Pons (tissue), 1 donor: ENCODE results near the gene ITK.

Experiments
- DNase-seq: peaks from one replicate; pipeline ENCODE4 v3.0.0-alpha.2; 2016; ENCODE audit warnings: low spot score

The ITK gene

DNA sequence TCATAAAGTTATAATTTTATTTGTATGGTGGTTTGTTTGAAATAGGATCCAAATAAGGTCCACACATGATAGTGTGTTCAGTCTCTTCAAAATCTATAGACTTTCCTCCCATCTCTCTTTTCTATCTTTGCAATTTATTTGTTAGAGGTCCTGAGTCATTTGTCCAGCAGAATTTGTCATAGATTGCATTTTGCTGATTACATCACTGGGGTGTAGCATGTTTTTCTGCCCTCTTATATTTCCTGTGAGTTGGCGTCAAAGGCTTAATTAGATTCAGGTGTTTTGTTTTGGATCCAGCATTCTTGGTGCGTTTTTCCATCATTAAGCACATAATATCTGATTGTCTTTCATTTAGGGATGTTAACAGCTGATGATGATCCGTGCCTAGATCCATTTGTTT lies 100.3 kb downstream of the ITK start:
- no peak for DNase-seq

DNA sequence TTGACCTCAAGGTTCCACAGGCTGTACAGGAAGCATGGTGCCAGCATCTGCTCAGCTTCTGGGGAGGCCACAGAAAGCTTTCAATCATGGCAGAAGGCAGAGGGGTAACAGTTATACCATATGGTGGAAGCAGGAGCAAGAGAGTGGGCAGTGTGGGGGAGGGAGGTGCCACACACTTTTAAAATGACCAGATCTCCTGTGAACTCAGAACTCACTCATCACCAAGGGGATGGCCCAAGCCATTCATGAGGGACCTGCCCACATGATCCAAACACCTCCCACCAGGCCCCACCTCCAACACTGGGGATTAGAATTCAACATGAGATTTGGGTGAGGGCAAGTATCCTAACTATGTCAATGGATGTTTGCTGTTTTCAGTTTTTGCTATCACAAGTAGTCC lies 101.5 kb downstream of the ITK start:
- no peak for DNase-seq

DNA sequence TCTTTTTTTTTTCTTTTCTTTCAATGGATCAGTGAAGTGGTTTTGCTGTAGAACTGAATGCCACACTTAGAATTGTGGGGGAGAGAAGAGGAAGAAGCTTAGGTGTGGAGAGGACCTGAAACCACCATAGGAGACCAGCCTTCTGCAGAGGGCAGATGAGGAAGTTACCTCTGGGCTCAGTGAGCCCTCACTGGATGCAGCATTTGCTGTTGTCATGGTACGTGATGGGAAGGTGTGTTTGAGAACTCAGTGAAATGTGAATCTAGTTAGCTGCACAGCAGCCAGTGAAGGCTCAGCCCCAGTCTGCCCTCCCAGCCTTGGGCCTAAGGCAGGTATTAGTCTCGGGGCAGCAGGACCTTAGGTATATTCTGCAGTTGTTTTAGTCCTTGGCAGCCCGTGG lies 102.8 kb downstream of the ITK start:
- no peak for DNase-seq

DNA sequence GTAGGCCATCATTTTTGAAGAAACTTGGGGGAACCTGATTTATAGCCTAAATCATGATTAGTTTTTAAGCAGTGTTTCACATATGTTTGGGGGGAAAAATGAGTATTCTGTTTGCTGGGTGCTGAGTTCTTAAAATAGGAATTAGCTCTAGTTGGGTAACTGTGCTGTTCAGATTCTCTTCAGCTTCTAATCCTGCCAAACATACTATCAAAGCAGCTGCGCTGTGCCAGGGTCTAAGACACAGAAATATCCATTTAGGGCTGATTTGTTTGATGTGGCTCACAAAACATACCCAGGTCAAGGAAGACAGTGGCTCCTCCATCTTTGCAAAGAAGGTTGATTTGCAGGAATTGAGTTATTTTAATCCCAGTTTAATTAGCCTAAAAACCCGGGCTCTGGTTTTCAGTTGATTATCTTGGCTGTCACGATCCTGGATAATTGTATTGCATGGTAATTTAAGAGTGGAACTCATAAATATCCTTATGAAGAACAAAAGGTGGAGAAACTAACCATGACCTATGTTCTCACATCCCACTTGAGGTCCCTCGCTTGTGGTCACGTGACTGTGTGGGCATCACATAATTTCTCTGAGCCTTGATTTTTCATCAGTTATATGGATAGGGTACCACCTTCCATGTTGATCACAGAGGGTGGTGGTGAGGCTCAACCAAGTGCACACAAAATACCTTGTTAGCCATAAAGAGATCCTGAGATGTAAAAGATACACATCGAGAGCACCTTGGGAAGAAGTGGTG lies 104.0 kb downstream of the ITK start:
- no peak for DNase-seq

DNA sequence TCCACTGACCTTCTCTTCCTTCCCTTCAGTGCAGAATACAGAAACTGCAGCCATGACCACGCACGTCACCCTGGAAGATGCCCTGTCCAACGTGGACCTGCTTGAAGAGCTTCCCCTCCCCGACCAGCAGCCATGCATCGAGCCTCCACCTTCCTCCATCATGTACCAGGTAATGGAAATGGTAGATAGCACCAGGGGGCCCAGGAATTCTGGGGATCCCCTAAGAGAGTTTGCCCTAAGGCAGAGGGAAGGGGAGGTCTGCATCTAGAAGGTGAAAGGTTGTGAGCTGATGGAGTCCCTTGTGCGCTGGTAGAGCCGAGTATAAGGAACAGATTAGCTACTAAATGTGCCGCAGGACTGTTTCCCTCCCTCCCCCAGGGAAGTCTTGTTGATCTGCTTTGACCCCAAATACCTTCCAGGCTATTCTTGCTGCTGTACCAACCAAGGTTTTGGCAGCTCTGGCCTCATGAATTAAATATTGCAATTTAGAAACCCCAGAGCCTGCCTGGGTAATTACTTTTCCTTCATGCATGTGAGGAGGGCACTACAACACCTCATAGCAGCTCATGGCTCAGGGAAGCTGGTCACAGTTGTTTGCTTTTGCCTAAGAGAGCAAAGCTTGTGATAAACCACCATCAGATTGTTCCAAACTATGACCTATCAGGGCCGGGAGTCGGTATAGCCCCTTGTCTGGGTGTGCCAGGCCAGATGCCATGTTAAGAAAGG lies 104.8 kb downstream of the ITK start:
- no peak for DNase-seq

DNA sequence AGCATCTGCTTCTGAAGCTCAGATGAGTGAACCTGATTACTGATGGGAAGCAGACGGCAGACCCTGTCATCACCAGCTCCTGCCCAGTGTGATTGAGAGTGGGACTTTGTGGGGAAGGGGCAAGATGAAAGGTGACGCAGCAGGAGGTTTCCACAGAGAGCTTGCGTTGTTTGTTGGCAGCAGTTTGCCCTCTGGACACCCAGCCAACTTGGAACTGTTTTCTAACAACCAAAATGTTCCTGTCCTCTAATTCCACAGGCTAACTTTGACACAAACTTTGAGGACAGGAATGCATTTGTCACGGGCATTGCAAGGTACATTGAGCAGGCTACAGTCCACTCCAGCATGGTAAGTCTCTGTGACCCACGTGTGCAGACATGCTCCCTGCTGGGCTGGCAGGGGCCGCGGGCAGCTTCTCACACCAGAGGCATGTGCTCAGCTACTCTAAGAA lies 106.1 kb downstream of the ITK start:
- no peak for DNase-seq

DNA sequence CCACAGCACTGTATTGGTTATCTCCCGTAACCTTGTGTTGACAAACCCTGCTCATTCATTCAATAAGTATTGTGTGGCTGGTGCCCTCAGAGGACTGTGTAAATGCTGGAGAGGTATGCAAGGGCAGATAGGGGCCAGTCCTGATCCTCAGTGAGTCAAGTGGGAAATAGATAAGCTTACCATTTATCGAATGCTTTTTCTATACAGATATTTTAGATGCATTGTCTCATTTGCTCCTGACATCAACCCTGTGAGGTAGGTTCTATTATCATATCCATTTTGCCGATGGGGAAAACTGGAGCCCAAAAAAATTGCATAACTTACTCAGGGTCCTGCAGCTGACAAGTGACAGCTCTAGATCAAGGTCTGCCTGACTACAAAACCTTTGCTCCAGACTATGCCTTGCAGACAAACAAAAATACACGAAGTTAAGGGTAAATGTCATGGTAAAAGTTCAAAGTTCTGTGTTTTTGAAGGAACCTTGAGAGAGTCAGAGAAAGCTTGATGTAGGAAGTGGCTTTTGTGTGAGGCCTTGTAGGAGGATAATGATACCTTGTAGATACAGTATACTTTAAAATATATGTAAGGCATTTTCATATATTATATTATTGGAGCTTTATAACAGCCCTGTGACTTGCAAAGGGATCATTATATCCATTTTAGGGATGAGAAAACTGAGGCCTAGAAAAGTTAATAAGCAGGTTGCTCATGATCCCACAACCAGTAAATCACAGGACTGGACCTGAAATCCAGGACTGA lies 107.9 kb downstream of the ITK start:
- no peak for DNase-seq

DNA sequence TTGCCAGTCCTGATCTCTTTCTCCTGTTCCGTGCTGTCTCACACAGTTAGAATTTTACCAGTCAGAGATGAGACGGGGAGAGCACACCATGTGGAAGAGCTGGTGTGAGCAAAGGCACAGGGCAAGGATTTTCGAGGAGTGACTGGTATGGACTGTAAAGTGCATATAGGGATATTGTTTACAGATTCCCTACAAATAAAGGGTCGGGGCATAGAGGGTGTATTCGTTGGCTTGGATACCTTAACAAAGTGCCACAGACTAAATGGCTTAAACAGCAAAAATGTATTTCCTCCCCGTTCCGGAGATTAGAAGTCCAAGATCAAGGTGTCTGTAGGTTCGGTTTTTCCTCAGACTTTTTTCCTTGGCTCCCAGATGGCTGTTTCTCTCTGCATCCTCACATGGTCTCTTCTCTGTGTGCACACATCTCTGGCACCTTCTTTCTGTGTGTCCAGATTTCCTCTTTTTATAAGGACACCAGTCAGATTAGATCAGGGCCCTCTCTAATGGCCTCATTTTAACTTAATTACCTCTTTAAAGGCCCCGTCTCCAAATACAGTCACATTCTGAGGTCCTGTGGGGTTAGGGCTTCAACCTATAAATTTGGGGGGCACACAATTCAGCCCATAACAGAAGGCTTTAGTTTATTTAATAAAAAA lies 108.7 kb downstream of the ITK start:
- no peak for DNase-seq

DNA sequence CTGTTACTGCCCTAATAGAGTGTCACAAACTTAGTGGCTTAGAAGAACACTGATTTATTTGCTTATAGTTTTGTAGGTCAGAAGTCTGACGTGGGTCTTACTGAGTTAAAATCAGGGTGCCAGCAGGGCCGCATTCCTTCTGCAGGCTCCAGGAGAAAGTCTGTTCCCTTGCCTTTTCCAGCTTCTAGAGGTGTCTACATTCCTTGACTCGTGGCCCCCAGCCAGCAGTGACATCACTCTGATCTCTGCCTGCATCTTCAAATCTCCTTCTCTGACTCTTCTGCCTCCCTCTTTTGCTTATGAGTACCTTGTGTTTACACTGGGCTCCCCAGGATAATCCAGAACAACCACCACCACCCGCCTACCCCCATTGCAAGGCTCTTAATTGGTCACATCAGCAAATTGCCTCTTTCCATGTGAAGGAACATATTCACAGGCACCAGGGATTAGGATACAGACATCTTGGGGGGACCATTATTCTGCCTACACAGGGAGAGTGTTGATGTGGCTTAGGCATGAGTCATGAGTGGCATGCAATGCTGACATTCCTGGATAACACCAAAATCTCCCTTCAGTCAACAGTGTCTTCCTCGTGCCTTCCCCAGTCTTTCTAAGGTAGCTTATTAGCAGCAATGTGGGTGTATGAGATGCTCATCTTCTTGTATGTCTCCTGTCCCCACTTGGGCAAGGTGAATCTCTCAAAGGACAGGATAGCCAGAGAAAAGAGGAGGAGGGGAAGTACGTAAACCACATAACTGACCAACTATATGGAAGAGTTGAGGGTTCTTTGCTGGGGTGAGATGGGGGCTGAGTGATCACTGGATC lies 109.7 kb downstream of the ITK start:
- DNase-seq, result no peak

DNA sequence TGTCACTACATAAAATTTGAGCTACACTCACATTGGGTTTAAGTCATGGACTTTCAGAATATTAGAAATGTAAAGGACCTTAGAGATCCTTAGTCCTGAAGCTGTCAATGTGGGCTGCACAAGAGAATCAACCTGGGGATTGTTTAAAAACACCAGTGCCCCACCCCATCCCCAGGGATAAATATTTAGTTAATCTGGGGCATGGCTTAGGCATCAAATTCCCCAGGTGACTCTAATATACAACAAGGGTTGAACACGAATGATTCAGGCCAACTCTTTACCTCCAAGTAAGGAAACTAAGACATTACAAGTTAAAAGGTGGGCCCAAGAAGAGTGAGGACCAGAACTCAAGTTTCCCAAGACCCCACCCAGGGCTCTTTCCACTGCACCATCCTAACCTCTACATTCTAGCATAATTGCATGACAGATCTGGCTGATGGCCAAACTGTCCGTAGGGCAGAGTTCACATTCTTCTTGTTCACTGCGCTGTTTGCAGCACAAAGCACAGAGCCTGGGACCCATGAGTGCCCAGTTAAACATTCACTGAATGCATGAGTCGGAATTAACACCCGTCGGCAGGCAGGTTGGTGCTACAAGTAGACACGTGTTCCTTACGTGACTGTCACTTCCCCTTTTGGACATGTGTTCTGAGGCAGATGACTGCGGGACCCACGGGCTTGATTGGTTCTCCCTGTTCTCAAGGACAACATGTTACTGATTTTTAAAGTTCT lies 110.5 kb downstream of the ITK start:
- no peak for DNase-seq

DNA sequence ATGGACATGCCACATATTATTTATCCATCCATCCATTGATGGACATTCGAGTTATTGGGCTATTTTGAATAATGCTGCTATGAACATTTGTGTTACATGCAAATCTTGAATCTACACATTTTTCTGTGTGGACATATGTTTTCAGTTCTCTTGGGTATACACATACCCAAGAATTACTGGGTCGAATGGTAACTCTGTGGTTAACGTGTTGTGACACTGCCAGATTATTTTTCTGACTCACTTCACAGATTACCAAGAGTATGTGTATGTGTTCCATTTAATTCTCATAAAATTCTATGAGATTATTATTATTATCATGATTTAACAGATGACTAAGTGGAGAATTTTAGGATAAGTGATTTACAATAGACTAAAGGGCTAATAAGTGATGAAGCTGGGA lies 112.0 kb downstream of the ITK start:
- DNase-seq, result no peak

DNA sequence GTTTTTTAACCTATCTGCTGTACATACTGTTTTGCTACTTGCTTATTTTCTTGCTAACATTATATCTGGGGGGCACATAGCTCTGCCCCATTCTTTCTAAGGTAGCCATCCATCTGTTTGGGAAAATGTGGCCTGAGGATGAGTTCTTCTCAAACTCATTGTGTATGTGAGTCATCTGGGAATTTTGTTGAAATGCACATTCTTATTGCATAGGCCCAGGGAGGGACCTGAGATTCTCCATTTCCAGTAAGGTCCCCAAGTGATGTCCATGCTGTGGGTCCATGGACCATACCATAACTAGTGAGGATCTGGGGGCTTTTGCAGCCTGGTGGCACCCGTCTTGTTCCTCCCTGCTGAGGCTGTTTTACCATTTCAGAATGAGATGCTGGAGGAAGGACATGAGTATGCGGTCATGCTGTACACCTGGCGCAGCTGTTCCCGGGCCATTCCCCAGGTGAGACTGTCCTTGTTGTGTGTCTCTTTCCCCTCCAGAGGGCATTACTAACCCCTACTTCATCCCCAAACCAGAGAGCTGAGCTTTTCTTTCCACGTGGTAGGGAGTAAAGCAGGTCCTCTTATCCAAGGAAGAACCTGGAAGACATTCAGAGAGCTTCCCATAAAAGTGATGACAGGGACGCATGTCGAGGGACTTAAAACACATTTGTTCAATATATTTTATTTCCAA lies 113.9 kb downstream of the ITK start:
- DNase-seq, result no peak

DNA sequence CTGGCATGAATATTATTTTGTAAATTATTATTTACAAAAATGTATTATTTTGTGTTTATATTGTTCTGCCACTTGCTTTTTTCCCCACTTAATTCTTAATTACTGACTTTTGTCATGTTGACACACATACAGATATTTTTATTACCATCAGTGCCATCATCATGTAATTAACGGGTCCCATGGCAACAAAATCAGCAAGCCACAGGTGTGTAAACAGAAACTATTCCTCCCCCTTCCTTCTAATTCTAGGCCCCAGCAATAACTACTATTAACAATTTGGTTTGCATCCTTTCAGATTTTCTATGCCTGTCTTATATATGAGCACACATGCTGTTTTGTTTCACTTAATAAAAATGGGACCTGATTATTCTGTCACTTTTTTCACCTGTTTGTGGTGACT lies 114.6 kb downstream of the ITK start:
- no peak for DNase-seq

DNA sequence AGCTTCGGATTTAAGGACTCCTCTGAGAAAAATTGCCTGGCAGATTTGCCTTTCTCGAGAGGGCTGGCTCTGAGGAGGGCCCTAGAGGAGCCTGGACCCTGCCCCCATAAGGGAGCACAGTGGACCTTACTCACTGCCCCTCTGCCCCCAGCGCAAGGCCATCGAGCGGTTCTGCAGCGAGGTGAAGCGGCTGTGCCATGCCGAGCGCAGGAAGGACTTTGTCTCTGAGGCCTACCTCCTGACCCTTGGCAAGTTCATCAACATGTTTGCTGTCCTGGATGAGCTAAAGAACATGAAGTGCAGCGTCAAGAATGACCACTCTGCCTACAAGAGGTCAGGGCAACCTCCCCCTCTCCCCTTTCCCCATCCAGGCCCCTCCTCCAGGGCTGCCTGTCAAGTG lies 119.9 kb downstream of the ITK start:
- no peak for DNase-seq

DNA sequence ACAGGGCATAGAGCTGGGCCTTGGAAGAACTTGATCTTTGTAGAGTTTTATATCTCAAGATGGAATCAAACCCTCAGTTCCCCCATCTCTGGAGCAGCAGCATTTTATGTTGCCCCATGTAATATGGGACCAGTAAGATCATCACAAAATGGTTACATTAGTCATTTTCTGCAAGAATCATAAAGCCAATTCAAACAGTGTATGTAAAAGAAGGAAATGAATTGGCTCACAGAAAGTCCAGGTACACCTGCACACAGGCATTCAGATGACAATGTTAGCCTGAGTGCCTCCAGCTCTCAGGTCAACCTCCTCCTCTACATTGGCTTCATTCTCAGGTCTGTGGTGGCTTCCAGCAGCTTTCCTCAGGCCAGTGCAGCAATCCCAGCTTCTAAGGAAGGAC lies 120.4 kb downstream of the ITK start:
- no peak for DNase-seq

DNA sequence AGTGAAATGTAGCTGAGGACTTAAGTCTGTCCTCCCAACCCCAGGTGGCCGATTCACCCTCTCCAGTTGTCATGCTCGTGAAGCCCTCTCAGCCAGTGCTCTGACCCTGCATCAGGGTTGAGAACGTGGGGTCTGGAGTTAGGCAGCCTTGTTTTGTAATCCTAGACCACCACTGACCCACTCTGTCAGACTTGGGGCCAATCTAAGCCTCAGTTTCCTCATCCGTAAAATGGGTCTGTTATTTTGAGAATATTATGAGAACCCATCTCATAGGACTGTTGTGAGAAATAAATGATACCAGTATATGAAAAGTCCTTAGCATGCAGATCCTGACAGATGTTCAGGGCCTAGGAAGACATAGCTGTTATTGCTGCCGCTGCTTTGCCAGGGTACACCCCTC lies 122.4 kb downstream of the ITK start:
- no peak for DNase-seq

DNA sequence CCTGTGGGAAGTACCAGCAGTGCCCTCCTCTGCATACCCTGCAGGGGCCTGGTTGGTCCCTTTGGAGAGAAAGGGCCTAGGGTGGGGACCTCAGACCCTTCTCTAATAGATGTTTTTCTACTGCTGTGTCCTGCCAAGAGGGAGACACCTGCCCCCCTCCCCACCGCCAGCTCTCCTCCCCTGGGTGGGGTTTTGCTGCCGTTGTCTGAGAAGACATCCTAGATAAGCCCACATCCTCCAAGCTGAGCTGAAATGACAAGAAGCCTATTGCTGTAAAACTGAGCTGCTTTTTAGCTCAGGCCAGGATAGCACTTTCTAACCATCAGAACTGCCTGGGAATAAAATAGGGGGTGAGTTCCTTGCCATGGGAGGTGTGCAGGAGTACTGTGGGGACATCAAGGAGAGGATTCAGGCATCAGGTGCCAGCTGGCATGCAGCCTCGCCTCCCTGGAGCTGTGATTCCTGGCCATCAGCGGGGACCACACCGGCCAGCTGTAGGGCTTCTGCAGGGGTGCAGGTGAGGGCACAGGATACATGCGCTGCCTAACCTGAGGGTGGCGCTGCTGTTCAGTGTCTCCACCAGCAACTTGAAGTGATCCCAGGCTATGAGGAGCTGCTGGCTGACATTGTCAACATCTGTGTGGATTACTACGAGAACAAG lies 123.2 kb downstream of the ITK start:
- DNase-seq, result no peak
